Activated CD8-positive, alpha-beta memory T cell treated with anti-CD3 and anti-CD28 coated beads, Interleukin-2, amount 50 U/mL, for 4 hours (primary cell): ENCODE data around the gene NAT10.
A peak's percentile ranks its signal among the peaks of the same experiment; 100 is the strongest.
"Not testable (repeated sequence)": the region's sequence is repeated elsewhere in the genome, so short reads cannot be mapped to it uniquely, and the experiment has no call there.

Experiments
- DNase-seq: peaks from one replicate; pipeline ENCODE4 v3.0.0-alpha.2; 2020

Gene NAT10

DNA sequence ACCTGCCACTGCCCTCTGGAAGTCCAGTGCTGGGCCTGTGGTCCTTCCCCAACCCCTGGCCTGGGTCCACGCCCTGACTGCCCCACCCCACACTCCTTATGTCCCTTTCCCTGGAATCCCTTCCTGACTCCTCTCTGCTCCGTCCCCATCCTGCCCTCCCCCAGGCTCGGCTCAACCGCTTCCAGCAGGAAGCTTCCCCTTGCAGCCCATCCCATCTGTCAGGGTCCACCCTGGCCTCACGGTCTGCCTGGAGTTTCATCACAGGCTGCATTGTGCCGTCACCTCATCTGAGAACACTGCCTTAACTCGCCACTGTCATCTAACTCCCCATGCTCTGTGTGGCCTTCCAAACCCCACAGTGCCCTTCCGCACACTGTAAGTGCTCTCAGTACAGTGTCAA, 64.3 kb downstream of the NAT10 start:
- DNase-seq, result no peak

- no peak for DNase-seq
Measured at GRCh38 chr11:34173050-34173449, 67.6 kb downstream of the NAT10 start.

DNA sequence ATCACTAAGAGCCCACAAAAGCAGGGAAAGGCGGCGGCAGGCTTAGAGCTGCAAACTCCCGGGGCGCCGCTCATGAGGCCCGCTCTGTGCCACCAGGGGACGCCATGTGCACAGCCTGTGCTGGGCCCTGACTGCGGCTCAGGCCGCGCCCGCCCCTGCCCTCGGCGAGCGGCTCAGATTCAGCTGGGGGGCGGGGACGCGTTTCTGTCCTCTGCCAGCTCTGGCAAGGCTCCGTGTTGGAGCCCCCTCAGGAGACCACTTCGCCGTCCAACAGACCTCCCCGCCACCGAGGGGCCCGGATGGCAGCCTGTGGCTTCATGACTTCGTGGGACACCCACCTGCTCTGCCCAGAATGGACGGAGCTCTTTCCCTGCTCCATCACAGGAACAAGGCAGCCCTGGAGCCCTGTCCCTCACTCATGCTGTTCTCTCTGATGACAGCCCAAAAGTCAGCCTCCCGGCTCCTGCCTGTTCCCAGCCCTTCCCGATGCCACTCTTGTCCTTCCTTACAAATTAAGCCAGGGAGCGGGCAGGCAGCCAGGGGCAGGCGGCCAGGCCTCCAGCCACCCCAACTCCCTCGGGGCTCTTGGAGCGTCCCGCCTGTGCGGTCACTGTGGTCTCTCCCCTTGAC, 69.1 kb downstream of the NAT10 start:
- DNase-seq, result peak; percentile 87

DNA sequence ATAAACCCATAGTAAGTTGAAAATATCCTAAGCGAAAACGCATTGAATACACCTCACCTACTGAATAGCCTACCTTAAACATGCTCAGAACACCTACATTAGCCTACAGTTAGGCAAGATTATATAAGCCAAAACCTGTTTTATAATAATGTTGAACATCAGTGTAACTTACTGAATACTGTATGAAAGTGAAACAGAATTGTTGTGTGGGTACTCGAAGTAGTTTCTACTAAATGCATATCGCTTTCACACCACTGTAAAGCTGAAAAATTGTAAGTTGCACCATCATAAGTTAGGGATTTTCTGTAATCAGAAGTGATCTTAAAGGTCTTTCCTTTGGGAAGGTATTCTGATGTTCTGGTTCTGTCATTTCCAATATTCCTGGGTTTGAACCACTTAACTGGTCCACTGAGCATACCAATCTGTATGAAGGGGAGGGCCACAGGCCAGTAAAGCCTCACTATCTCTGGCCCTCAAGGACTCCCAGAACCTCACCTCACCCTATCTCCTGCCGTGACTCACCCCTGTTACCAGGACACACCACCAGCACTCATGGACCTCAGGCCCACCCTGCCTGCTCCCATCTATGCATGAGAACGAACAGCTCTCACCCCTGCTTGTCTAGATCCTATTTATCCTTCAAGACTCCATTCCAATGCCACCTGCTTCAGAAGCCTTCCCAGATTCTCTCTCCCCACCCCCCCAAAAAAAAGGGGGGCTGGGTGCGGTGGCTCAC, 70.0 kb downstream of the NAT10 start:
- no peak for DNase-seq

DNA sequence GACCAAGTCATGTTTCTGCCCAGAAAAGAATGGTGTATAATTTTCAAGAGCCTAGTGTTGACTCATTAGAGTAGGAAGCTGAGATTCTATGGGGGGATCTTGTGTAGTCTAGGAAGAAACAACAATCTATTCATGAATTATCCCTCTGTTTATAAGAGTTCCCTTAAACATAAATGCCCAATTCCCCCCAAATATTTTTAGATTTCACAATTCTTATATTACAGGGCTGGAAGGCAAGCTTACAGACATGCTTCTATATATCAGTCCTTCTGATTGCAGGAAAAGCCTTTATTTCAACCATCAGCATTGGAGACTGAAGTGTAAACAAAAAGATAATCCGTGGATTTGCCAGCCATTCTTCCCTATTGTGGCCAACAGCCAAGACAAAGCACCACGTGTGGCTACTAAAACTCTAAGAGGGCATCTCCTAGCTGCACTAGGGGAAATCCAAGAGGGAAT, 71.4 kb downstream of the NAT10 start:
- DNase-seq, result no peak

- DNase-seq, result no peak
Measured at GRCh38 chr11:34178209-34178821, 72.9 kb downstream of the NAT10 start.

DNA sequence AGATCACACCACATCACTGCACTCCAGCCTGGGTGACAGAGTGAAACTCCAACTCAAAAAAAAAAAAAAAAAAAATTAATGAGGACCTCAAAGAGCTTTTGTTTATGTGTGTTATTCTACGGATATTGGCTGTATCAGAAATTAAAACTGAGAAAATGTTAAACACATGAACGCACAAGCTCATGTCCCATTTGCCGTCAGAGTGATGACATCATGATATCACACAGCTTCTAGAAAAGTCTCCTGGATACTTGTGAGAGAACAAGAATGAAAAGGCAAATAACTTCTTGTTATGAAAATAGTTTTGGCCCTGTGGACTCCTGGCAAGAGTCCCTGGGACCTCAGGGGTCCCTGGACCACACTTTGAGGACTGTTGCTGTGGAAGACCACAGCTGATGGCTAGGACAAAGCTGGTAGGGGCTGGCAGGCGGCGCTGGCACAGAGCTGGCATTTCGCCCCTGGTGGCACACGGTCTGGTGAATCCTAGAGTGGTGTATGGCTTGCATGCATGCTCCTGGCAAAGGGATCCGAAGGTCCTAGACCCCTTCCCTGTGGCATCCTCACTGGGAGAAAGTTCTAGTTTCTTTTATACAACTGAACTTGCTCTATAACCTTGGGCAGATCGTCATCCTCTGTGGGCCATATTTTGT, 73.7 kb downstream of the NAT10 start:
- DNase-seq, result no peak

- no peak for DNase-seq
Measured at GRCh38 chr11:34180040-34180813, 74.8 kb downstream of the NAT10 start.

DNA sequence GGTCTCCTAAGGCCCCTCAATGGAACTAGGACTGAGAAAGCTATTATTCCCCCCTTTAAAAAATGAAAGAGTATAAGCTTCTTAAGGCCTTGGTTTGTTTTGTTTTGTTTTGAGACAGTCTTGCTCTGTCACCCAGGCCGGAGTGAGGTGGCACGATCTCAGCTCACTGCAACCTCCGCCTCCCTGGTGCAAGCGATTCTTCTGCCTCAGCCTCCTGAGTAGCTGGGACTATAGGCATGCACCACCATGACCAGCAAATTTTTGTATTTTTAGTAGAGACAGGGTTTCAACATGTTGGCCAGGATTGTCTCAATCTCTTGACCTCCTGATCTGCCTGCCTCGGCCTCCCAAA, 75.4 kb downstream of the NAT10 start:
- DNase-seq, result not testable (repeated sequence)

- DNase-seq, result no peak
Measured at GRCh38 chr11:34181251-34181650, 75.8 kb downstream of the NAT10 start.

DNA sequence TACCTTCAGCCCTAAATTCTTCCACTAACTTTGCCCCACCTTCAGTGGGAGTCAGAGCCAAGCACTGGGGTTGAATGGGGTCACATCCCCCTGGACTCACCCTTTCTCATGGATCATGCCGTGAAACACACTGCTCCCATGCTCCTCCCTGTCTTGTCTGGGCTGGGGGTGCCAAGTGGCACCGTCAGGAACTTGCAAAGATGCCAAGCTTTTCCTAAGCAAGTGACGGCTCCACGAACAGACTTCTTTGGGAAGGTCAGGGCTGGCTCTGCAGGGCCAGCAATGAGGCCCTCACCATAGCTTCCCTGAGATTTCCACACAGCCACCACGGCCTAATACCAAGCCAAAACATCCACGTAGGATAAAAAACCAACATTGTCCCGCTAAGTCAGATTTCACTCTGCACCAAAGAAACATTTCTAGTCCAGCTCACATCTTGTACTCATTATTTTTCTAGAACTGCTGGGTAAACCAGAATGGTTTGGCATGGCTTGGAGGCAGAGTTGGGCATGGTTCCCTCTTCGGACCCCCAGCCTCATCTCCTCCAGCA, 76.5 kb downstream of the NAT10 start:
- DNase-seq, result no peak

- no peak for DNase-seq
Measured at GRCh38 chr11:34182425-34182824, 77.0 kb downstream of the NAT10 start.

DNA sequence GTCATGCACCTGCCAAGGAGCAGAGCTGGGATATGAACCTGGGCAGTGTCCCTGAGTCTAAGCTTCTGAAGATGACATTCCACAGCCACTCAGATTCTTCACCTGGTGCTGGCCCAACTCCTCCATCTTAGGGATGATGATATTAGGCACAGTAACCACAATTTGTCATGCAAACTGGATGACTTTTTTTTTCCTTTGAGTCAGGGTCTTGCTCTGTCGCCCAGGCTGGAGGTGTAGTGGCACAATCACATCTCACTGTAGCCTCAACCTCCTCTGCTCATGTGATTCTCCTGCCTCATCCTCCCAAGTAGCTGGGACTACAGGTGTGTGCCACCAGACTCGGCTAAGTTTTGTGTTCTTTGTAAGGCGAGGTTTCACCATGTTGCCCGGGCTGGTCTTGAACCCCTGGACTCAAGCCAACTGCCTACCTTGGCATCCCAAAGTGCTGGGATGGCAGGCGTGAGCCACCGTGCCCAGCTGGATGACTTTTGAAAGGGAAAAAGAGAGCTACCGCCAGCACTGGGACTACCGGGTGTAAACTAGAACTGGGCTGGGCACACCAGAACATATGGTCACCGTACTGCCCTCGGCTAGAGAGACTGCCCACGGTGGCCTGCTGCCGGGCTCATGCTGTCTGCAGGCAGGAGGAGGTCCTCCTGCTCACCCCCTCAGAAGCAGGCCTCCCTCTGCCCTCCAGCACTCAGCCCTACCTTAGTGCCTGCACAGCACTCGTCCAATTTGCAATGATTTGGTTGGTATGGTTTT, 77.7 kb downstream of the NAT10 start:
- DNase-seq, result no peak

DNA sequence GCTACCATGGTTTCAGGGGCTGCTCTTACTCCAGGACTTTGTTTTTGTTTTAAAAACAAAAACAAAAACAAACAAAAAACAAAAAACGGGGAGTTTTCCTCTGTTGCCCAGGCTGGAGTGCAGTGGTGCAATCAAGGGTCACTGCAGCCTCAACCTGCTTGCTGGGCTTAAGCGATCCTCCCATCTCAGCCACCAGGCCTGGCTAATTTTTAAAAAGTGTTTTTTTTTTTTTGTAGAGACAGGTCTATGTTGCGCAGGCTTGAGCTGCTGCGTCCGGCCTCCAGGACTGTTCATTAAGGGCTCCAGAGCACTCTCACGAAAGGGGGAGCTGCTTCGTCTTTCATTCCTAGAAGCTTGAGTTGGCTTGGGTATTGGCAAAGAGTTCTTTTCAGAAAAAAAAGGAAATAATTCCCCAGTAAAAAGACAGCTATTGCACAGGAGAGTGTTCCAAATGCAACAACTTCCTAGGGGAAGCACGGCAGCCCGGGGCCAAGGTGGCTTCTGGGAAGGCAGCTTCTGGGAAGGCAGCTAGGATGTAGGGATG, 78.5 kb downstream of the NAT10 start:
- no peak for DNase-seq

DNA sequence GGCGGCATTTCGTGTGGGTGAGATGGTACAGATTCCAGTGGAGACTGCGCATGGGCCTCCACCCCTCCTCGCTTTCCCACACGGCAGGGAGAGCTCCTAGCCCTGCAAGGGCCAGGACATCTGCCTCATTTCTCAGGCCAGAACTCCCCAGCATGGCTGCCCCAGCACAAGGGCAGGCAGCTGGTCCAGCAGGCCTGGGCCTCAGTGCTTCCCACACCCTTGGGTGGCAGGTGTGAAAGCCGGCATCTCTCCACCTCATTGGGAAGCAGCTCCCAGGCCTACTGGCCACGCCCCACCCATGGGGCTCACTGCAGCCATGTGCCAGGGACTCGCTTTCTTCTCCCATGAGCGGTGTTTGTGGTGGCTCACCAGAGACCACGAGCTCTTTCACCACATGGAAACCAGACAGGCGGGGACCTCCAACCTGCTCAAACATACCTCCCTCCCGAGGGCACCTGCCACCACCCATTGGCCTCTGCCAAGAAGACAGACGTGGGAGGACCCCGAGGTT, 79.1 kb downstream of the NAT10 start:
- DNase-seq, result no peak

- DNase-seq, result no peak
Measured at GRCh38 chr11:34185926-34186841, 80.8 kb downstream of the NAT10 start.

DNA sequence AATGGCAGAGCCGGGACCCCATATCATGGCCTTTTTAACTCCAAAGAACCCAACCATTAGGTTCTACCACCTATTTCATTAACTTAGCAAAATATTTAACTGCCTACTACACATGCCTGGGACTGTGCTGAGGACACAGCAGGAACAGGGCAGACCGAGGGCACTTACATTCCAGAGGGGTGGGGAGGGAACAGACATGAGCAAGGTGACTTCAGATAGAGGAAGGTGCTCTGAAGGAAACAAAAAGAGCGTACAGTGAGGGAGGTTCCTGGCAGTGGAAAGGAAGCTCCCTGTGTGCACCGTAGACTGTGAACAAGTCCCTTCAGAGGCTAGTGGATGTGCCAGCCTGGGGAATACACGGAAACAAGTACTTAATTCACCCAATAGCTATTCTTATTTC, 82.8 kb downstream of the NAT10 start:
- no peak for DNase-seq

DNA sequence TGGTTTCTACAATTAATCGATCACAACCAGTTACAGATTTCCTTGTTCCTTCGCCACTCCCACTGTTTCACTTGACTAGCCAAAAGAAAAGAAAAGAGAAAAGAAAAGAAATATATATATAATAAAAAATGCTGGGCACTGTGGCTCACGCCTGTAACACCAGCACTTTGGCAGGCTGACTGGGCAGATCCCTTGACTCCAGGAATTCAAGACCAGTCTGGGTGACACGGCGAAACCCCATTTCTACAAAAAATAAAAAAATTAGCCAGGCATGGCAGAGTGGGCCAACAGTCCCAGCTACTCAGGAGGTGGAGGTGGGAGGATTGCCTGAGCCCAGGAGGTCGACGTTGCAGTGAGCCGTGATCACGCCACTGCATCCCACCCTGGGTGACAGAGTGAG, 83.8 kb downstream of the NAT10 start:
- no peak for DNase-seq

- DNase-seq, result no peak
Measured at GRCh38 chr11:34190192-34191139, 85.0 kb downstream of the NAT10 start.
